HUES48 (cell line): ENCODE data around the gene TRABD.
"Not testable (repeated sequence)": the region's sequence is repeated elsewhere in the genome, so short reads cannot be mapped to it uniquely, and the experiment has no call there.

Source experiments
- H3K27ac ChIP-seq: one replicate; pipeline ENCODE4 v1.7.0; 2013; ENCODE audit warnings: low read depth, low read length, inconsistent platforms
- H3K27me3 ChIP-seq: 2 replicates; pipeline ENCODE4 v1.6.1; 2013; ENCODE audit warnings: mild to moderate bottlenecking, low read length; ENCODE audit not compliant: control insufficient read depth, insufficient read depth
- H3K36me3 ChIP-seq: 2 replicates; pipeline ENCODE4 v1.6.1; 2013; ENCODE audit warnings: low read length; ENCODE audit not compliant: control insufficient read depth, insufficient read depth
- H3K4me1 ChIP-seq: 2 replicates; pipeline ENCODE4 v1.6.1; 2013; ENCODE audit warnings: mild to moderate bottlenecking, low read length; ENCODE audit not compliant: control insufficient read depth, insufficient read depth
- H3K4me3 ChIP-seq: 2 replicates; pipeline ENCODE4 v1.5.1; 2013; ENCODE audit warnings: mild to moderate bottlenecking, low read depth, low read length
- H3K9ac ChIP-seq: 2 replicates; pipeline ENCODE4 v1.6.1; 2013; ENCODE audit warnings: mild to moderate bottlenecking, low read depth, low read length, moderate library complexity
- H3K9me3 ChIP-seq: 2 replicates; pipeline ENCODE4 v1.6.1; 2013; ENCODE audit warnings: low read length; ENCODE audit not compliant: control insufficient read depth, insufficient read depth

TRABD gene

DNA sequence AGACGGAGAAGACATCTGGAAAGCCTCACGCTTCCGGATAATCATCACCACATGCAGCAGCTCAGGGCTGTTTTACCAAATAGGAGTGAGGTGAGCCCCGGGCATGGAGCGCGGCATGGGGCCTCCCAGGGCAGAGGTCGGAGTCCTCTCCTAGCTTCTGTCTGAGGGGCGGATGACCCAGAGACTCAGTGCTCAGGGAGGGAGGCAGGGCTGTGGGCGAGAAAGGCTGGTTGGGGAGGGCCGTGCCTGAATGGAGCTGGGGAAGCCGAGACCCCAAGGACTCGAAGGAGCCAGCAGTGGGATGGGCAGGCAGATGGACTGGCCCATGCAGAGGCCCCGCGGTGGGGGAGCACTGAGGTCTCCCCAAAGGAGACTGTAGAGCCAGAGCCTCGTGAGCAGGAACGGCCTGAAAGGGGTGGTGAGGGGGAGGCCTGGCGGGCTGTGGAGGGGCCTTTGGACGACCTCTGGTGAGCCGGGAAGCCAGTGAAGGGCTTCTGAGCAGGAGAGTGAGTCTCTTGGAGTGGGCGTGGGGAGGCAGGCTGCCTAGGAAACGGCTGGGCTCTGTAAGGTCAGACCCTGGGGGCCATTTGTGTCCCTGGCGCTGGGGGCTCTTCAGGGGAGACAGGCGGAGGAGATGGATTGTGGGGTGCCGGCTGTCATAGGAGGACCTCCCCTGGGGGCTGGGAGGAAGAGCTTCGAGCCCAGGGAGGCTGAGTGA, 39.8 kb upstream of the TRABD start:
- Histone ChIP-seq H3K27me3 (no peaks in the 10 kb centered on the region), H3K4me1 (no peaks in the 10 kb centered on the region), H3K4me3 (no peak overlapping the region), H3K27ac (no peak overlapping the region), H3K36me3 (no peaks in the 10 kb centered on the region), H3K9ac (no peak overlapping the region), H3K9me3 (no peaks in the 10 kb centered on the region)

GRCh38 chr22:50146439-50147238, 39.1 kb upstream of the TRABD start:
- H3K27me3 ChIP-seq: no peaks in the 10 kb centered on the region
- H3K27ac ChIP-seq: no peak overlapping the region
- no peak overlapping the region for H3K9ac ChIP-seq
- H3K4me3 ChIP-seq: no peak overlapping the region
- no peaks in the 10 kb centered on the region for H3K36me3 ChIP-seq
- no peaks in the 10 kb centered on the region for H3K9me3 ChIP-seq
- H3K4me1 ChIP-seq: no peaks in the 10 kb centered on the region

GRCh38 chr22:50147258-50148165, 38.2 kb upstream of the TRABD start:
- H3K36me3 ChIP-seq, H3K27ac ChIP-seq, H3K4me3 ChIP-seq, H3K4me1 ChIP-seq, H3K27me3 ChIP-seq, H3K9ac ChIP-seq, H3K9me3 ChIP-seq: not testable (repeated sequence)

DNA sequence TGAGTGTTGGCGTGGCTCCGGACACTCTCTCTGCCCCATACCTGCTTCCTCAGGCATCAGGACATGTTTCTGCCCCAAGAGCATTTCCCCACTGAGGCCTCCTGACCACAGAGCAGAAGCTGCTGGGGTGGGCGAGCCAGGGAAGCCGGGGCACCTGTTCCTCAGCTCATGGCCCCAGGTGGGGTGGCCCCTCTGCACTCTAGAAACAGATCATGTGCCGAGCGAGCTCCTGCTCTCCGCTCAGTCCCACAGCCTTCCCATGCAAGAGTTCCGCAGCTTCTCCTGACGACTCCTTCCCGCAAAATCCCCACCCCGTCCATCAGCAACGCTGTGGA, 37.6 kb upstream of the TRABD start:
- H3K36me3 ChIP-seq: no peaks in the 10 kb centered on the region
- no peaks in the 10 kb centered on the region for H3K27me3 ChIP-seq
- H3K4me3 ChIP-seq: no peak overlapping the region
- H3K9ac ChIP-seq: no peak overlapping the region
- no peaks in the 10 kb centered on the region for H3K4me1 ChIP-seq
- H3K9me3 ChIP-seq: no peaks in the 10 kb centered on the region
- H3K27ac ChIP-seq: no peak overlapping the region

DNA sequence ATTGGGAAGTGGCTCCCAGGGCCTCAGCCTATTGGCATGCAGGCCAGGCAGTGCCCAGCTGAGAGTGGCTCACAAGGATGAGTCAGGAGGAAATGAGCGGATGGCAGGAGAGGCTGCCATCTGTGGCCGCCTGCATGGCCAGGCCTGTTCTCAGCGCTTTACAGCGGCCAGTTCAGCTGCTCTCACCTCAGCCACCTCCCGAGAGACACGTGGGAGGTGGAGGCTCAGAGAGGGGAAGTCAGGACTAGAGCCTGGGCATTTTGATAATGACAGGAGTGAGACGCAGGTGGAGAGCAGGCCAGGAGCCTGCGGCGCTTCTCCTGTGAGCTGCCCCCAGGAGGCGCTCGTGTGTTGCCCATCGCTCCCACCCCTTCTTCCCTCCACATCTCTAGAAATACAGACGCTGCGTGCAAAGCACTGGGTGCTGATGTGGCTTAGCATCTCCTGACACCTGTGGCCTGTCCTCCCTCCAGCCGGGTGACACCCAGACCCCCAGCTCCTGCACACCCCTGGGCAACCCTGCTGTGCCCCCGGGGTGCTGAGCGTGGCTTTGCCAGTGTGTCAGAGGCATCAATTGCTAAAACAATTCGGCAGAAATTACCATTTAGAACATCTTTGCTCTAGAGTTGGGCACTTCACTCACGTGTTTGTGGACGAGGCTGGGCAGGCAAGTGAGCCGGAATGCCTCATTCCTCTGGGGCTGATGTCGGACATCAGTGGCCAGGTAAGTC, 36.6 kb upstream of the TRABD start:
- H3K4me1 ChIP-seq: no peaks in the 10 kb centered on the region
- H3K4me3 ChIP-seq: no peak overlapping the region

DNA sequence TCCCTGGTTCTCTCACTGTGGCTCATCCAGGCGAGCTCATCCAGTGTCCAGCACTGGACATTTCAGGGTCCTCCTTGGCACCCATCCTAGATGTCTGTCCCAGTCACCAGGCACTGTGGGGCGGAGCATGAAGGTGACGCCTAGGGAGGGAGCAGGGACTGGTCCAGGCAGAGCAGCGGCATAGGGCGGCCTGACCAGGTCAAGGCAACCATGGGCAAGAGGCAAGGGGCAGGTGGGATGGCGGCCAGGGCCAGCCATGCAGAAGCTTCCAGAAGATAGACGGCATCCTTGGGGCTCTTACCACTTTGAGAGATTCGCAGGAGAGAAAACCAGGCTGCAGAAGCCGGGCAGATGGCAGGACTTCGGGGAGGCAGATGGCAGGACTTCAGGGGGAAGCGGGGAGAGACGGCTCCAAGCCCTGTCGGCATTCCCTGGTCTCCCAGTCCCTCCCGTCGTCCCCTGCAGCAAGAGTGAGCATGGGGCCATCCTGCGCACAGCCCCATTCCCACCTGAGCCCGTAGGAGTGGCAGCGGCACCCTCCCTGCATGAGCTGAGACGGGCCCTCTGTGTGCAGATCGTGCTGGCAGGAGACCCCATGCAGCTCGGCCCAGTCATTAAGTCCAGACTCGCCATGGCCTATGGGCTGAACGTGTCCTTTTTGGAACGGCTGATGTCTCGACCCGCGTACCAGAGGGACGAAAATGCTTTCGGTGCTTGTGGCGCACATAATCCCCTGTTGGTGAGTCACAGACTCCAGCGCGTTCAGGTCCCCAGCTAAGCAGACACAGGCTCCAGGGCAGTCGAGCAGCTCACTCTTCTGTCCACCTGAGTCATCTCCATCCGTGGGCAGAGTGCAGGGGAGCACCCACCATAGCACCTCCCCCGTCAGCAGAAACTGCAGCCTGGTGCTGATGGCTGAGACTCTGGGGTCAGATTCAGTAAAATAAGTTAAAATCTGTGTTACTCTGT, 35.3 kb upstream of the TRABD start:
- Histone ChIP-seq H3K9me3 (no peaks in the 10 kb centered on the region), H3K4me1 (no peaks in the 10 kb centered on the region), H3K4me3 (no peak overlapping the region), H3K36me3 (no peaks in the 10 kb centered on the region), H3K9ac (no peak overlapping the region), H3K27ac (no peak overlapping the region), H3K27me3 (no peaks in the 10 kb centered on the region)

More for the DNA sequence above, 36.6 kb upstream of the TRABD start:
- H3K27me3 ChIP-seq: no peaks in the 10 kb centered on the region
- no peaks in the 10 kb centered on the region for H3K9me3 ChIP-seq
- H3K9ac ChIP-seq: no peak overlapping the region
- no peak overlapping the region for H3K27ac ChIP-seq
- H3K36me3 ChIP-seq: no peaks in the 10 kb centered on the region

DNA sequence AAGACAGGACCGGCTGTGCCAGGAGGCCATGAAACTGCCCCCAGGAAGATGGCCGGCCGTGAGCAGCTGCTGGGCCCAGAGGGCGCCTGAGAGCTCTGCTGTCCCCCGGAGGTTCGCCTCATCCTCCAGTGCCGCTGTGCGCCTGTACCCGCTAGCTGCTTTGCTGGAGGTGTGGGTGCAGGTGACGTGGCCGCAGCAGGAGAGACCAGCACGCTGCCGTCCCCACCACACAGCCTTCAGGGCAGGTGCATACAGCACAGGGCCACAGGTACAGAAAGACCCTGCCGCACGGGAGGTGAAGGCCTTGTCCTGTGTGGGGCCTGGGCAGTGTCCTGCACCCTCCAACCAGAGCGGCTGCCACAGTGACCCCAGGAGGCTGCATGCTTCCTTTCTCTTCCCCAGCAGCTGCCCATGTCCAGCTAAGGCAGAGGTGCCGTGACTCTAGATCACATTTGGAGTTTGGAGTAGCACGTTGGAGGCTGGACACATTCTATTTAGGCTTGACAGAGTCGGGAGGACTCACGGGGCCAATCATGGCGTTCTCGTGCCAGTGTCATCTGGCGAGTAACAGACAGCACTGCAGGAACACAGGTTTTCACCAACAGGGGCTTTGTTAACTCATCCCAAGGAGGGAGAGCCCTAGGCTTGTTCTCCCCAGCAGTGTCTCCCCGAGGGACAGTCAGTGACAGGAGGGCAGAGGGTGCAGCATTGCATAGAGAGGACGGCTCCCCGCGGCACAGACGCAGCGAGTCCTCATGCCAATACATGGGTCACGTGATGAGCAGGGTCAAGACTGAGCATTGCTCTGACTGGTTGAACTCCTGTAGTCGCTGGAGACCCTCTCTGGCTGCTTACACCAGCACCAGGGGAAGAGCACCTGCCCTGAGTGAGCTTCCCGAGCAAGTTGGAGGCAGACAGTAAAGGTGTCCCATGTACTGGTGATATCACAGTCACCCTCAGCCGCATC, 33.9 kb upstream of the TRABD start:
- Histone ChIP-seq H3K27me3 (no peaks in the 10 kb centered on the region), H3K9ac (no peak overlapping the region), H3K9me3 (no peaks in the 10 kb centered on the region), H3K4me1 (no peaks in the 10 kb centered on the region), H3K4me3 (no peak overlapping the region), H3K36me3 (no peaks in the 10 kb centered on the region), H3K27ac (no peak overlapping the region)

DNA sequence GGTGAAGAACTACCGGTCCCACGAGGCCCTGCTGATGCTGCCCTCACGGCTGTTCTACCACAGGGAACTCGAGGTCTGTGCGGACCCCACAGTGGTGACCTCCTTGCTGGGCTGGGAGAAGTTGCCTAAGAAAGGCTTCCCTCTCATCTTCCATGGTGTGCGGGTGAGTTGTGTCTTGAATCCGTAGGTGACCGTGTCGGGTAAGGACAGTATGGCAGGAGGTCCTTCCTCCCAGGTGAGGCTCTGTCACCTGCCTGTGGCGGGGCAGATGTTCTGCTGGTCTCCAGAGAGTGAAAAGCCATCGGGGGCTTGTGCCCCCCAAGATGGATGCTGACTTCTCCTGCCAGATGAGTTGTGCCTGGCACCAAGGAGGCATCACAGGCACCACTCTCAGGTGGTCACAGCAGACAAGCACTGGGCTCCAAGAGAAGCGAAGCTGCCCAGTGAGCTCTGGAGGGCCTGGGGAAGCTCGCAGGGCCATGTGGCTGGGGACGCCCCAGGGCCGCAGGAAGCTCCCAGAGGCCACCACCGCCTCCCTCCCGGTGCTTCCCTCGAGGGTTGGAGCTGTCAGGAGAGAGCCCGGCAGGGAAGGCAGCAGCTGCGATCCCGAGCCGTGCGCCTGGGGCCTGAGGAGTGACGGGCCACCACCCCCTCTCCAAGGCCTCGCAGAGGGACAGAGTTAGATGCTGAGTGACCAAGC, 32.5 kb upstream of the TRABD start:
- H3K27ac ChIP-seq: no peak overlapping the region
- no peaks in the 10 kb centered on the region for H3K27me3 ChIP-seq
- no peaks in the 10 kb centered on the region for H3K9me3 ChIP-seq
- no peaks in the 10 kb centered on the region for H3K36me3 ChIP-seq
- H3K4me1 ChIP-seq: no peaks in the 10 kb centered on the region
- no peak overlapping the region for H3K4me3 ChIP-seq
- H3K9ac ChIP-seq: no peak overlapping the region

DNA sequence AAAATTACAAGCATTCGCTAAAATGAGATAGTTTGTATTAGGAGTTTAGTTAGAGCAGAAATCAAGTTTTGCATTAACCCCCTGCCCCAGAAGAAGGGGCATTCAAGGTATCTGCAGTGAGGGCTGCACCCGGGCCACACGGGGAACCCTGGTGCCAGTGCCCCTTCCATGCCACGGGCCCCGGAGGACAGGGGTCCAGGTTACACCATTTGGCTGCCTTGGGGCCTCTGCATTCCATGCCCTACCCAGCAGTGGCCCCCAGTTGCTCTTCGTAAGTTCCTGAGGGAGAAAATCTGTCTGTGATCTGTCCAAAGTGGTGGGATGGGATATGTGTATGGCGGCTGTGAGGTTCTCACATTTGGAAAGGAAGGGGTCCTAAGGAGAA, 32.0 kb upstream of the TRABD start:
- Histone ChIP-seq H3K4me3 (no peak overlapping the region), H3K9ac (no peak overlapping the region), H3K27me3 (no peaks in the 10 kb centered on the region), H3K9me3 (no peaks in the 10 kb centered on the region), H3K4me1 (no peaks in the 10 kb centered on the region), H3K36me3 (no peaks in the 10 kb centered on the region), H3K27ac (no peak overlapping the region)
